HepG2 (cell line): ENCODE data around the gene KIRREL3.

ENCODE experiments used
- CBX2 ChIP-seq, 2 experiments: fragments of 200-600 bp in 1 of 2; sonication (generic); formaldehyde crosslinking in 1 of 2; IDR thresholded peaks; 2 replicates each; pipeline versions ENCODE4 v1.7.0 to v1.8.1; 2018 to 2022; ENCODE audit warnings: low read depth in 2 of 2, low read length in 1 of 2, mild to moderate bottlenecking in 1 of 2, missing genetic modification reagents in 1 of 2
- CHD2 ChIP-seq: IDR thresholded peaks from 2 replicates; pipeline ENCODE4 v1.6.1; 2011; ENCODE audit warnings: low read depth, low read length, improper control_type of control experiment
- HDAC6 ChIP-seq: fragments of 200-600 bp; sonication (generic); IDR thresholded peaks from 2 replicates; pipeline ENCODE4 v1.7.0; 2017; ENCODE audit warnings: mild to moderate bottlenecking, antibody characterized with exemption, low read length, low read depth
- NFIC ChIP-seq: IDR thresholded peaks from 2 replicates; pipeline ENCODE4 v1.6.1; 2012; ENCODE audit warnings: mild to moderate bottlenecking, low read length, inconsistent platforms
- STAG1 ChIP-seq: sonication (generic); formaldehyde crosslinking; IDR thresholded peaks from 2 replicates; pipeline ENCODE4 v1.4.0; 2020; ENCODE audit warnings: missing genetic modification reagents
- TAF1 ChIP-seq: sonication (generic); formaldehyde crosslinking; IDR thresholded peaks from 2 replicates; pipeline ENCODE4 v1.4.0; 2020; ENCODE audit warnings: missing genetic modification reagents
- ZNF761 ChIP-seq: sonication (generic); formaldehyde crosslinking; conservative IDR thresholded peaks from 2 replicates; pipeline ENCODE4 v1.4.0; 2020; ENCODE audit warnings: mild to moderate bottlenecking, missing genetic modification reagents
- ZNF792 ChIP-seq: IDR thresholded peaks from 2 replicates; pipeline ENCODE4 v1.6.1; 2016
- TF ChIP-seq, protein P1 (sequence below): sonication (generic); formaldehyde crosslinking; IDR thresholded peaks from 2 replicates; pipeline ENCODE4 v1.5.0; 2020; ENCODE audit warnings: mild to moderate bottlenecking, missing genetic modification reagents, moderate library complexity
- TF ChIP-seq, protein P2 (sequence below): IDR thresholded peaks from 2 replicates; pipeline ENCODE4 v1.6.1; 2016; ENCODE audit warnings: mild to moderate bottlenecking
- TF ChIP-seq, protein P3 (sequence below): sonication (generic); formaldehyde crosslinking; IDR thresholded peaks from 2 replicates; pipeline ENCODE4 v1.5.0; 2020; ENCODE audit warnings: mild to moderate bottlenecking, missing genetic modification reagents, borderline replicate concordance

DNA sequence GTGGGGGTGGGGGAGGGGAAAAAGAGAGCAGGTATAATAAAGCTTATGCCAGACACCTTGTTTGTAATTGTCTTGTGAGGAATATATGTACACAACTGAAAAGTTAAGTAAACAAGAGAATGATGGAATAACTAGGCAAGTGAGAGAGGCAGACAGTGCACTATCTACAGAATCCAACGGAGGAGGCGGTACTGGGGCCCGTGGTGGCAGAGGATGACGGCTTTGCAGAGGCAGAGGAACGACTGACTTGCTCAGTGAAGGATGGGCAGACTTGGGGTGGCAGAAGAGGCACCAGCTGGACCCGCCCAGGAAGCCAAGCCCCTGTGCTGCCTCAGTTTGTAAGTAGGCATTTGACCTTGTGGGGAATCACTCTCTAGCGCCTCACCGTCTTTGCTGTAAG is 347.5 kb downstream of the KIRREL3 start:
- TF ChIP-seq, protein P1, sequence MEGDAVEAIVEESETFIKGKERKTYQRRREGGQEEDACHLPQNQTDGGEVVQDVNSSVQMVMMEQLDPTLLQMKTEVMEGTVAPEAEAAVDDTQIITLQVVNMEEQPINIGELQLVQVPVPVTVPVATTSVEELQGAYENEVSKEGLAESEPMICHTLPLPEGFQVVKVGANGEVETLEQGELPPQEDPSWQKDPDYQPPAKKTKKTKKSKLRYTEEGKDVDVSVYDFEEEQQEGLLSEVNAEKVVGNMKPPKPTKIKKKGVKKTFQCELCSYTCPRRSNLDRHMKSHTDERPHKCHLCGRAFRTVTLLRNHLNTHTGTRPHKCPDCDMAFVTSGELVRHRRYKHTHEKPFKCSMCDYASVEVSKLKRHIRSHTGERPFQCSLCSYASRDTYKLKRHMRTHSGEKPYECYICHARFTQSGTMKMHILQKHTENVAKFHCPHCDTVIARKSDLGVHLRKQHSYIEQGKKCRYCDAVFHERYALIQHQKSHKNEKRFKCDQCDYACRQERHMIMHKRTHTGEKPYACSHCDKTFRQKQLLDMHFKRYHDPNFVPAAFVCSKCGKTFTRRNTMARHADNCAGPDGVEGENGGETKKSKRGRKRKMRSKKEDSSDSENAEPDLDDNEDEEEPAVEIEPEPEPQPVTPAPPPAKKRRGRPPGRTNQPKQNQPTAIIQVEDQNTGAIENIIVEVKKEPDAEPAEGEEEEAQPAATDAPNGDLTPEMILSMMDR (CRISPR knock-in tag) = no peak
- no peak for TF ChIP-seq CHD2
- TF ChIP-seq TAF1 = no peak
- TF ChIP-seq NFIC = no peak
- TF ChIP-seq, protein P2, sequence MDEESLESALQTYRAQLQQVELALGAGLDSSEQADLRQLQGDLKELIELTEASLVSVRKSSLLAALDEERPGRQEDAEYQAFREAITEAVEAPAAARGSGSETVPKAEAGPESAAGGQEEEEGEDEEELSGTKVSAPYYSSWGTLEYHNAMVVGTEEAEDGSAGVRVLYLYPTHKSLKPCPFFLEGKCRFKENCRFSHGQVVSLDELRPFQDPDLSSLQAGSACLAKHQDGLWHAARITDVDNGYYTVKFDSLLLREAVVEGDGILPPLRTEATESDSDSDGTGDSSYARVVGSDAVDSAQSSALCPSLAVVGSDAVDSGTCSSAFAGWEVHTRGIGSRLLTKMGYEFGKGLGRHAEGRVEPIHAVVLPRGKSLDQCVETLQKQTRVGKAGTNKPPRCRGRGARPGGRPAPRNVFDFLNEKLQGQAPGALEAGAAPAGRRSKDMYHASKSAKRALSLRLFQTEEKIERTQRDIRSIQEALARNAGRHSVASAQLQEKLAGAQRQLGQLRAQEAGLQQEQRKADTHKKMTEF (CRISPR knock-in tag) = no peak
- no peak for TF ChIP-seq ZNF792 (CRISPR knock-in tag)
- no peak for TF ChIP-seq CBX2 (IDR thresholded peaks at IDR 0.05; ENCODE audit: low read depth, low read length)
- no peak for TF ChIP-seq CBX2 (CRISPR knock-in tag; IDR thresholded peaks at IDR 0.05; ENCODE audit: low read depth)
- no peak for TF ChIP-seq HDAC6
- TF ChIP-seq, protein P3, sequence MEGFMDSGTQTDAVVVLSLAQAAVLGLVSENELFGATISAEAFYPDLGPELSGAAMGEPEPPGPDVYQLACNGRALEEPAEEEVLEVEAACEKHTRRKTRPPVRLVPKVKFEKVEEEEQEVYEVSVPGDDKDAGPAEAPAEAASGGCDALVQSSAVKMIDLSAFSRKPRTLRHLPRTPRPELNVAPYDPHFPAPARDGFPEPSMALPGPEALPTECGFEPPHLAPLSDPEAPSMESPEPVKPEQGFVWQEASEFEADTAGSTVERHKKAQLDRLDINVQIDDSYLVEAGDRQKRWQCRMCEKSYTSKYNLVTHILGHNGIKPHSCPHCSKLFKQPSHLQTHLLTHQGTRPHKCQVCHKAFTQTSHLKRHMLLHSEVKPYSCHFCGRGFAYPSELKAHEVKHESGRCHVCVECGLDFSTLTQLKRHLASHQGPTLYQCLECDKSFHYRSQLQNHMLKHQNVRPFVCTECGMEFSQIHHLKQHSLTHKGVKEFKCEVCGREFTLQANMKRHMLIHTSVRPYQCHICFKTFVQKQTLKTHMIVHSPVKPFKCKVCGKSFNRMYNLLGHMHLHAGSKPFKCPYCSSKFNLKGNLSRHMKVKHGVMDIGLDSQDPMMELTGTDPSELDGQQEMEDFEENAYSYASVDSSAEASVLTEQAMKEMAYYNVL = no peak
- TF ChIP-seq STAG1 (CRISPR knock-in tag) = no peak
- TF ChIP-seq ZNF761 (CRISPR knock-in tag) = no peak
